ENCODE measurements around the gene OSBPL10.

DNA sequence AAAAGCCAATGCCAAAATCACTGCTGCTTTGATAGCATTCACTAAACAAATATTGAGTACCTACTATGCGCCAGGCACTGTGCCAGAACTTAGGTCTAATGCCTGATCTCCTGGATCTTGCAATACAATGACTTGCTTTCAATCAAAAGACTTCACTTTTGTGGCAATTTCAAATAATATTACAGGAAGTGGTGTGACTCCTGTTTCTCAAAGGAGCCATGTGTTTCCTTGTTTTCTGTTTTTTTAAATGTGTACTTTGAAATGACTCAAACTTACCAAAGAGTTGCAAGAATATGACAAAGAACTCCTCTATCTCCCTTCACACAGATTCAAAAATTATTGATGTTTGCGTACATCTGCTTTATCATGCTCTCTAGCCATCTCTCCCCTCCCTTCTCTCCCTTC lies 18.3 kb downstream of the OSBPL10 start:
- TF ChIP-seq, protein P1, sequence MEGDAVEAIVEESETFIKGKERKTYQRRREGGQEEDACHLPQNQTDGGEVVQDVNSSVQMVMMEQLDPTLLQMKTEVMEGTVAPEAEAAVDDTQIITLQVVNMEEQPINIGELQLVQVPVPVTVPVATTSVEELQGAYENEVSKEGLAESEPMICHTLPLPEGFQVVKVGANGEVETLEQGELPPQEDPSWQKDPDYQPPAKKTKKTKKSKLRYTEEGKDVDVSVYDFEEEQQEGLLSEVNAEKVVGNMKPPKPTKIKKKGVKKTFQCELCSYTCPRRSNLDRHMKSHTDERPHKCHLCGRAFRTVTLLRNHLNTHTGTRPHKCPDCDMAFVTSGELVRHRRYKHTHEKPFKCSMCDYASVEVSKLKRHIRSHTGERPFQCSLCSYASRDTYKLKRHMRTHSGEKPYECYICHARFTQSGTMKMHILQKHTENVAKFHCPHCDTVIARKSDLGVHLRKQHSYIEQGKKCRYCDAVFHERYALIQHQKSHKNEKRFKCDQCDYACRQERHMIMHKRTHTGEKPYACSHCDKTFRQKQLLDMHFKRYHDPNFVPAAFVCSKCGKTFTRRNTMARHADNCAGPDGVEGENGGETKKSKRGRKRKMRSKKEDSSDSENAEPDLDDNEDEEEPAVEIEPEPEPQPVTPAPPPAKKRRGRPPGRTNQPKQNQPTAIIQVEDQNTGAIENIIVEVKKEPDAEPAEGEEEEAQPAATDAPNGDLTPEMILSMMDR (IDR thresholded peaks at IDR 0.05): no peak
- TF ChIP-seq POLR2AphosphoS5 (IDR thresholded peaks at IDR 0.05) (no peak), POLR2A (IDR thresholded peaks at IDR 0.05) (no peak)

All from stomach (tissue), 4 donors.